NT2/D1 (cell line): Measurements from ENCODE around the gene RNASEH2C.

Experiments used
- SUZ12 ChIP-seq: IDR thresholded peaks from 2 replicates; pipeline ENCODE4 v1.6.1; 2011; ENCODE audit not compliant: insufficient read length, insufficient read depth; ENCODE audit errors: extremely low read depth
- YY1 ChIP-seq: IDR thresholded peaks from 2 replicates; pipeline ENCODE4 v1.6.1; 2011; ENCODE audit not compliant: insufficient read length, insufficient read depth
- ZNF274 ChIP-seq: IDR thresholded peaks from 2 replicates; pipeline ENCODE4 v1.6.1; 2011; ENCODE audit warnings: mild to moderate bottlenecking, low read depth, low read length

DNA sequence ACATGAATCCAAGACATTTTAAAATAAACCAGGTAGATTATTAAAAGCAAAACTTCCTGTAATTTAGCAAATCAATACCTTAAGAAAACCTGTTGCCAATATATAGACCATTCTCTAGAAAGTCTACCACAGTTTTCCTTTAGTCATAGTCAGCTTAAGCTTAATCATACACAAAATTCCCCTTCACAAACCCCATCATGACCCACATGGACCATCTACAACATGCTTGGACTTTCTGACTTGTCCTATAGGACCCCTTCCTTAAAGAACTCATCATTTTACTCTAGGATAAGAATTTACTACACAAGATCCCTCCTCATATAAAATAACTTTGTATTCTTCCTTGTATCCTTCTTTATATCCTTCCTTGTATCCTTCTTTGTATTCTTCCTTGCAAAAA lies 16.2 kb upstream of the RNASEH2C start:
- TF ChIP-seq YY1 (no peak), ZNF274 (no peak), SUZ12 (no peak)
